Measurements from ENCODE around the gene PDZD8.

Gene PDZD8

GRCh38 chr10:117353684-117354083 is 21.6 kb downstream of the PDZD8 start:
- TF ChIP-seq PPARA (CRISPR knock-in tag; IDR thresholded peaks at IDR 0.05; ENCODE audit: borderline replicate concordance) (no peak), BACH2 (CRISPR knock-in tag; IDR thresholded peaks at IDR 0.05; ENCODE audit: borderline replicate concordance) (no peak), CSDC2 (CRISPR knock-in tag; IDR thresholded peaks at IDR 0.05) (no peak), CREB5 (CRISPR knock-in tag; IDR thresholded peaks at IDR 0.05; ENCODE audit: low read depth) (no peak), ZFP3 (CRISPR knock-in tag; IDR thresholded peaks at IDR 0.05) (no peak), ESRRG (CRISPR knock-in tag; IDR thresholded peaks at IDR 0.05) (no peak), OSR1 (CRISPR knock-in tag; IDR thresholded peaks at IDR 0.05) (no peak), TCF4 (CRISPR knock-in tag; IDR thresholded peaks at IDR 0.05; ENCODE audit: borderline replicate concordance) (no peak)
- TF ChIP-seq, protein P1, sequence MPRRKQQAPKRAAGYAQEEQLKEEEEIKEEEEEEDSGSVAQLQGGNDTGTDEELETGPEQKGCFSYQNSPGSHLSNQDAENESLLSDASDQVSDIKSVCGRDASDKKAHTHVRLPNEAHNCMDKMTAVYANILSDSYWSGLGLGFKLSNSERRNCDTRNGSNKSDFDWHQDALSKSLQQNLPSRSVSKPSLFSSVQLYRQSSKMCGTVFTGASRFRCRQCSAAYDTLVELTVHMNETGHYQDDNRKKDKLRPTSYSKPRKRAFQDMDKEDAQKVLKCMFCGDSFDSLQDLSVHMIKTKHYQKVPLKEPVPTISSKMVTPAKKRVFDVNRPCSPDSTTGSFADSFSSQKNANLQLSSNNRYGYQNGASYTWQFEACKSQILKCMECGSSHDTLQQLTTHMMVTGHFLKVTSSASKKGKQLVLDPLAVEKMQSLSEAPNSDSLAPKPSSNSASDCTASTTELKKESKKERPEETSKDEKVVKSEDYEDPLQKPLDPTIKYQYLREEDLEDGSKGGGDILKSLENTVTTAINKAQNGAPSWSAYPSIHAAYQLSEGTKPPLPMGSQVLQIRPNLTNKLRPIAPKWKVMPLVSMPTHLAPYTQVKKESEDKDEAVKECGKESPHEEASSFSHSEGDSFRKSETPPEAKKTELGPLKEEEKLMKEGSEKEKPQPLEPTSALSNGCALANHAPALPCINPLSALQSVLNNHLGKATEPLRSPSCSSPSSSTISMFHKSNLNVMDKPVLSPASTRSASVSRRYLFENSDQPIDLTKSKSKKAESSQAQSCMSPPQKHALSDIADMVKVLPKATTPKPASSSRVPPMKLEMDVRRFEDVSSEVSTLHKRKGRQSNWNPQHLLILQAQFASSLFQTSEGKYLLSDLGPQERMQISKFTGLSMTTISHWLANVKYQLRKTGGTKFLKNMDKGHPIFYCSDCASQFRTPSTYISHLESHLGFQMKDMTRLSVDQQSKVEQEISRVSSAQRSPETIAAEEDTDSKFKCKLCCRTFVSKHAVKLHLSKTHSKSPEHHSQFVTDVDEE (CRISPR knock-in tag; IDR thresholded peaks at IDR 0.05): no peak
- ATAC-seq: no peak

DNA sequence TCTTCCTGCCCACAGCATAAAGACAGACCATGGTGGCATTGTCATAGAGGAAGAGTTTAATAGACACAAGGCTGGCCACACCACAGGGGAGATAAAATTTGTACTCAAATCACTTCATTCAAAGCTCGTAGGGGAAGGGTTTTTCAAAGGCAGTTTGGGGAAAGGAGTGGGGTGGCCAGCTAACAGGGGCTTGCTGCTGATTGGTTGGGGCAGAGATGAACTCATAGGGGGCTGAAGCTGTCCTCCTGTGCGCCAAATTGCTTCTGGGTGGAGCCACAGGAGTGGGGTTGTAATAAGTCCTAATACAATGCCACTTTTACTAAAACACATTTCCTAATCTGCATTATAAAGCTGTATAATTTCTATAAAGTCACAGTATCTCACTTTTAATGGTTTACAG is 22.5 kb downstream of the PDZD8 start:
- no peak for TF ChIP-seq ZFP3 (CRISPR knock-in tag; IDR thresholded peaks at IDR 0.05)
- TF ChIP-seq GLIS3 (CRISPR knock-in tag; IDR thresholded peaks at IDR 0.05): no peak
- no peak for TF ChIP-seq OSR1 (CRISPR knock-in tag; IDR thresholded peaks at IDR 0.05)
- TF ChIP-seq ISL1 (CRISPR knock-in tag; IDR thresholded peaks at IDR 0.05): no peak
- TF ChIP-seq ZNF565 (CRISPR knock-in tag; conservative IDR thresholded peaks at IDR 0.05; ENCODE audit: low read depth): no peak
- TF ChIP-seq CREB5 (CRISPR knock-in tag; IDR thresholded peaks at IDR 0.05; ENCODE audit: low read depth): no peak
- no peak for TF ChIP-seq SNAI2 (CRISPR knock-in tag; IDR thresholded peaks at IDR 0.05)
- no peak for TF ChIP-seq TOX (CRISPR knock-in tag; IDR thresholded peaks at IDR 0.05; ENCODE audit: borderline replicate concordance)
- TF ChIP-seq CSRNP3 (CRISPR knock-in tag; IDR thresholded peaks at IDR 0.05): no peak
- TF ChIP-seq, protein P1 (CRISPR knock-in tag; IDR thresholded peaks at IDR 0.05): no peak
- TF ChIP-seq ARNTL (CRISPR knock-in tag; IDR thresholded peaks at IDR 0.05; ENCODE audit: borderline replicate concordance, low read depth): no peak
- TF ChIP-seq TCF4 (CRISPR knock-in tag; IDR thresholded peaks at IDR 0.05; ENCODE audit: borderline replicate concordance): no peak
- TF ChIP-seq ZC3H10 (CRISPR knock-in tag; IDR thresholded peaks at IDR 0.05): no peak
- TF ChIP-seq ZFP30 (CRISPR knock-in tag; IDR thresholded peaks at IDR 0.05): no peak
- TF ChIP-seq CSDC2 (CRISPR knock-in tag; IDR thresholded peaks at IDR 0.05): no peak
- no peak for TF ChIP-seq PPARA (CRISPR knock-in tag; IDR thresholded peaks at IDR 0.05; ENCODE audit: borderline replicate concordance)
- ATAC-seq: no peak

GRCh38 chr10:117351996-117352395 is 23.2 kb downstream of the PDZD8 start:
- no peak for ATAC-seq
- TF ChIP-seq POU6F1 (CRISPR knock-in tag; IDR thresholded peaks at IDR 0.05; ENCODE audit: borderline replicate concordance, low read depth): no peak
- TF ChIP-seq ZFP30 (CRISPR knock-in tag; IDR thresholded peaks at IDR 0.05): no peak
- TF ChIP-seq ZC3H10 (CRISPR knock-in tag; IDR thresholded peaks at IDR 0.05): no peak
